ENCODE data around the gene CASP7.
"Not testable (repeated sequence)": the region's sequence is repeated elsewhere in the genome, so short reads cannot be mapped to it uniquely, and the experiment has no call there.

The CASP7 gene

GRCh38 chr10:113751181-113751732, 71.5 kb downstream of the CASP7 start, which contains the start of gene PLEKHS1:
TSS of gene PLEKHS1 (plus strand) at chr10:113751682. CDS start at chr10:113755278, 3,596 bp downstream.
- DNase-seq (ENCODE audit: extremely low read depth in 1 of 2, low read depth in 1 of 2) = no peak

DNA sequence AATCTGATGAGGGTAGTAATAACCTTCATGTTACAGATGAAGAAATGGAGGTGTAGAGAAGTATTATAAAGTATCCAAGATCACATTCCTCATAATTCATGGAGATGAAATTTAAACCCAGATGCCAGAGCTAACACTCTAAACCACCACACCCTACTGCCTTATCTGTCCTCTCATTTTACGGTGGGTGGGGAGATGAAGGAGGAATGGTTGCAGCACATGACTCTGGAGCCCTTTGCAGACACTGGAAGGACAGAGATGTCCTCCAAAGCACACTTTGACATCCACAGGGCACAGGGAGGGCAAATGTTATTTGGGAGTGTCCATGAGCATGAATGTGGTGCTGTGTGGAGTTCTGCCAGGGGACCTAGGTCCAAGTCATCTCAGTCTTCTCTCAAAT, 72.8 kb downstream of the CASP7 start:
- no peak for DNase-seq (ENCODE audit: extremely low read depth in 1 of 2, low read depth in 1 of 2)

- no peak for DNase-seq (ENCODE audit: extremely low read depth in 1 of 2, low read depth in 1 of 2)
These were observed 73.4 kb downstream of the CASP7 start for GRCh38 chr10:113753020-113753692.

DNA sequence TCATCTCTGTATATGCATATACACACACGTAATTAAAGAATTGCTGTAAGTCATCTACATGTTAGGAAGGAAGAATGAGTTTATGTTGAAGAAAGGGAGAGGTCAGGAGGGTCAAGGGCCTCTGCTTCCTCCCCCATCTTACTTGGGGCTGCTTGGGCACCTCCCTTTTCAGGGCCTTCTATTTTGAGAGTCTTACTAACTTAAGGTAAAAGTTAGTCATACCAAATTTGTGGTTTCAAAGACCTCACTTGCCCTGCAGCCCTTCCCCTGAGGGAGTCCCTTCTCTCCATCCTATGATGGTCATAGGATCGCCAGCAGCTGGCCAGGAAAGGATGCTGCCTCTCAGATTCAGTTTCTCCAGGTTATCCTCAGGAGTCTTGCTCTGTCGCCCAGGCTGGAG, 74.4 kb downstream of the CASP7 start:
- no peak for DNase-seq (ENCODE audit: extremely low read depth in 1 of 2, low read depth in 1 of 2)

- DNase-seq (ENCODE audit: extremely low read depth in 1 of 2, low read depth in 1 of 2) = no peak
These were observed 75.1 kb downstream of the CASP7 start for GRCh38 chr10:113754768-113755167.

- no peak for DNase-seq (ENCODE audit: extremely low read depth in 1 of 2, low read depth in 1 of 2)
These were observed 77.3 kb downstream of the CASP7 start for GRCh38 chr10:113756940-113757543.

- DNase-seq (ENCODE audit: extremely low read depth in 1 of 2, low read depth in 1 of 2) = no peak
These were observed 82.4 kb downstream of the CASP7 start for GRCh38 chr10:113762083-113762482.

- DNase-seq (ENCODE audit: extremely low read depth in 1 of 2, low read depth in 1 of 2) = no peak
These were observed 84.9 kb downstream of the CASP7 start for GRCh38 chr10:113764582-113764981.

DNA sequence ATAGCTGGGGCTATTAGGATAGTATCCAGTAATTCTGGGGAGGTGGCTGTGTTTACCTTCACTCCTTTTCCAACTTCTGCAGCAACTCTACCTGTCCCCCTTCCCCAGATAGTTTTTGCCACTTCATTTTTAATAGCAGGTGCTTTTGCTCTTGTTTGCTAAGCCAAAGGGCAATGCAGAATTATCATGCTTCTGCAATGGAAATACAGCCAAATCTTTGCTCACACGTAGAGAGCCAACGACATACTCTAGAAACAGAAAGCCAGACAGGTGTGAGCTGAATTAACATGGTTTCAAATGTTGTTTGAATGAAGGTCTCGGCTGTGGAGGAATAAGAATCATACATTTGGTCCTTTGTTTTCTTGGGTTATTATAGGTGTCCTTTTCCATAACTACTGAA, 86.2 kb downstream of the CASP7 start:
- DNase-seq (ENCODE audit: extremely low read depth in 1 of 2, low read depth in 1 of 2) = no peak

GRCh38 chr10:113767222-113767621, 87.5 kb downstream of the CASP7 start:
- no peak for DNase-seq (ENCODE audit: extremely low read depth in 1 of 2, low read depth in 1 of 2)

- no peak for DNase-seq (ENCODE audit: extremely low read depth in 1 of 2, low read depth in 1 of 2)
These were observed 90.6 kb downstream of the CASP7 start for GRCh38 chr10:113770346-113770745.

DNA sequence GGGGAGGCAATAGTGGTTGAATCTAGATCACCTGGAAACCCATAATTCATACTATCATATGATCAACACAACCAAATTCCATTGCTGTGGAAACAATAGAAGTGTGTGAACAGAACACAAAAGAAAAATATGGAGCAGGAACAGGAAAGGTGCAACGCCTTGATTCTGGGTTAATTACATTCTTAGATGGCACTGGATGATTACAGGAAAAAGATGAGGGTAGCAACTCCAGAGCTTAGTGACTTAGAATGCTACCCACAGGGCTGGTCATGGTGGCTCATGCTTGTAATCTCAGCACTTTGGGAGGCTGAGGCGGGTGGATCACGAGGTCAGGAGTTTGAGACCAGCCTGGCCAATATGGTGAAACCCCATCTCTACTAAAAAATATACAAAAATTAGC, 91.4 kb downstream of the CASP7 start:
- DNase-seq (ENCODE audit: extremely low read depth in 1 of 2, low read depth in 1 of 2) = not testable (repeated sequence)

DNA sequence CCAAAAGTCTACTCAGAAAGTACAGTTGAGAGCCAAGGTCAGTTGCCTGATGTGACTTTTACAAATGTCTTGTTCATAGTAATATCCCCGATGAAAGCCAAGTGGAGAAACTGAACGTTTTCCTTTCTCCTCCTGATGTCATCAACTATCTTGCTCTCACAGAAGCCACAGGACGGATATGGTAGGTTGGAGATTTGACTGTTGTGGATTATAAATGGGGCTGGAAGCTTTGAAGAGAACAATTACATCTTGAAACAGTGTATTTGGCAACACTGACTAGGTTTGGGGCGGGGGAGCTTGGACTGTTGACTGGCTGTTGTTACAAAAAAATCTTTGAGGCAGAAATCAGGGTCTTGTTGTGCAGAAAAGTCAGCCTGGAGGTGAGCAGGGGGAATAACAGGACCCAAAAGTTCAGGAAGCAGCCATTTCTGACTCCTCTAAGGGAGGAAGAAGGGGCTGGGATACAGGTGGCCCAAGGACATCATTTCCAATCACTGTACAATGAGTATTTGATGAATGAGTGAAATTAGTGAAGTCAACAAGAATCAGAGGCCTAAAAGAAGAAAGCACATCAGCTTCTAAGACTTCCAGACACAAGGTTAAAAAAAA, 96.1 kb downstream of the CASP7 start:
- no peak for DNase-seq (ENCODE audit: extremely low read depth in 1 of 2, low read depth in 1 of 2)

DNA sequence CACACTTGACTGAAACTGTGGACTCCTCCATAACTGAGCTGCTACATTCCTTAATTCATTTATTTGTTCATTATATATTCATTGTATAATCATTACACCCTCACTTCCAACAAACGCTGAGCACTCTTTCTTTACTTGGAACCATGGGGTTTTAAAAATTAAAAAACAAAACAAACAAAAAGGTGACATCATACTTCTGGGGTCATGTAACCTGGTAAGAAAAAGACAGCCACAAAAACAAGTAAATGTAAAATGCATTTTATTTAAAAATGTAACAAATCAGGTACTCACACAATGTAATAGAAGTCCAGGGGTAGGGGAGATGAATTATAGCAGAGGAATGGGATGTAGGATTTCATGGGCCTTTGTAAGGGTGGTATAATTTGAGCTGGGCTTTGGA, 96.8 kb downstream of the CASP7 start:
- no peak for DNase-seq (ENCODE audit: extremely low read depth in 1 of 2, low read depth in 1 of 2)

Measured in stimulated activated CD8-positive, alpha-beta memory T cell treated with anti-CD3 and anti-CD28 coated beads, Interleukin-7, amount 100 ng/mL, for 48 hours (primary cell).